ENCODE measurements around the gene PHF1.
"Not testable (repeated sequence)": the region's sequence is repeated elsewhere in the genome, so short reads cannot be mapped to it uniquely, and the experiment has no call there.

GRCh38 chr6:33379184-33379583, 31.6 kb upstream of the PHF1 start:
- TF ChIP-seq CTCF (IDR thresholded peaks at IDR 0.05; ENCODE audit: low read depth, low read length, poor library complexity, severe bottlenecking); EZH2phosphoT487 (IDR thresholded peaks at IDR 0.05; ENCODE audit: borderline replicate concordance, low read length): not testable (repeated sequence)
